A549 (cell line): ENCODE data around the gene SUMO3.

Experiments
- EHMT2 ChIP-seq: fragments of 200-600 bp; sonication (generic); IDR thresholded peaks from 2 replicates; pipeline ENCODE4 v1.6.1; 2016; ENCODE audit warnings: antibody characterized with exemption, low read depth, mild to moderate bottlenecking, moderate library complexity
- HDAC2 ChIP-seq: fragments of 200-600 bp; sonication (generic); IDR thresholded peaks from 2 replicates; pipeline ENCODE4 v1.6.1; 2016
- HOXA7 ChIP-seq: fragments of 250-450 bp; sonication (Bioruptor Pico); IDR thresholded peaks from 2 replicates; pipeline ENCODE4 v1.5.0; 2020; ENCODE audit warnings: mild to moderate bottlenecking, moderate library complexity
- MAZ ChIP-seq: fragments of 150-350 bp; IDR thresholded peaks from 2 replicates; pipeline ENCODE4 v1.6.1; 2014; ENCODE audit warnings: antibody characterized with exemption, low read depth, low read length, borderline replicate concordance
- NPAS2 ChIP-seq: fragments of 250-450 bp; sonication (Bioruptor Pico); IDR thresholded peaks from 2 replicates; pipeline ENCODE4 v1.8.0; 2022; ENCODE audit warnings: mild to moderate bottlenecking, moderate library complexity, borderline replicate concordance
- NR3C1 ChIP-seq: fragments of >200 bp; sonication (Bioruptor Twin); formaldehyde crosslinking; IDR thresholded peaks from 3 replicates; pipeline ENCODE4 v1.6.1; 2017
- POLR2A ChIP-seq: IDR thresholded peaks from 2 replicates; pipeline ENCODE4 v1.6.1; 2012; ENCODE audit warnings: mild to moderate bottlenecking, low read length
- RAD21 ChIP-seq, 2 experiments: fragments of >200 bp in 1 of 2; sonication (Bioruptor Twin) in 1 of 2; formaldehyde crosslinking in 1 of 2; IDR thresholded peaks in 1 of 2; conservative IDR thresholded peaks in 1 of 2; 2 replicates in 1 of 2; 3 replicates in 1 of 2; pipeline ENCODE4 v1.6.1; 2012 to 2018; ENCODE audit warnings: inconsistent platforms in 1 of 2
- TF ChIP-seq, protein P1 (sequence below): fragments of >200 bp; sonication (Bioruptor Twin); formaldehyde crosslinking; IDR thresholded peaks from 3 replicates; pipeline ENCODE4 v1.5.1; 2016
- TF ChIP-seq, protein P2 (sequence below): fragments of >200 bp; sonication (Bioruptor Twin); formaldehyde crosslinking; IDR thresholded peaks from 3 replicates; pipeline ENCODE4 v1.6.1; 2016
- TF ChIP-seq, protein P3 (sequence below): fragments of 150-350 bp; IDR thresholded peaks from 2 replicates; pipeline ENCODE4 v1.6.1; 2014; ENCODE audit warnings: low read depth, mild to moderate bottlenecking, low read length

DNA sequence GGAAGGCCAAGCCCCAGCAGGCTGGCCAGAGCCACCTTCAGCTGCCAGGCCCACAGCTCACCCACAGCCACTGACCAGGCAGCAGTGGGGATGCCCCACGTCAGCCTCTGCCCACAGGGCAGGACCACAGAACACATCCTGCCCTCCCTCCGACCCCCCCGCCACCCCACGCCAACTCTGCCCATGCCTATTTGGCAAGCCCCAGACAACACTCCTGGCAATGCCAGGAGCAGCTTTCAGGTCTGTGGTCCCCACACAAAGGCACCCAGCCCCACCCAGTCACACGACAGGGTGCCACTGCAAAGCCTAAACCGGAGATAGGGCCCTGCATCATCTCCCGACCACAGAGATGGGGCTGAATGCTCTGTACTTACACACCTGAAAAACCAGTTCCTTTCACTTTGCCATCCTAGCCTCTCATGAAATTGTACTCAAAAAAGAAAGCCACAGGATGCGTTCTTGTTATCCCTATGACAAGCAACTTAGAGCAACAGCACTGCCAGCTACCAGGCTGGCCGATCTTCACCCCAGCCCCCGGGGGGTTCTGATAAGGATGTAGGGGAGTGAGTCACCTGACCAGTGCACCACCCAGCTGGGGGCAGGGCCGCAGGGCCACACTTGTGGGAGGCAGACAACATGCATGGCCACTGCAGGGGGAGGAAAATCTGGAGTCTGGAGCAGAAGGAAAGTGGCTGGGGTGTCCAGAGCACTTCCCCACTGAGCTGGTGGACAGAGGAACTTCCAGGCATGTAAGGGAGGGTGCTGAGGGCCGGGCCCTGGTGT, 52.4 kb downstream of the SUMO3 start:
- TF ChIP-seq, protein P1, sequence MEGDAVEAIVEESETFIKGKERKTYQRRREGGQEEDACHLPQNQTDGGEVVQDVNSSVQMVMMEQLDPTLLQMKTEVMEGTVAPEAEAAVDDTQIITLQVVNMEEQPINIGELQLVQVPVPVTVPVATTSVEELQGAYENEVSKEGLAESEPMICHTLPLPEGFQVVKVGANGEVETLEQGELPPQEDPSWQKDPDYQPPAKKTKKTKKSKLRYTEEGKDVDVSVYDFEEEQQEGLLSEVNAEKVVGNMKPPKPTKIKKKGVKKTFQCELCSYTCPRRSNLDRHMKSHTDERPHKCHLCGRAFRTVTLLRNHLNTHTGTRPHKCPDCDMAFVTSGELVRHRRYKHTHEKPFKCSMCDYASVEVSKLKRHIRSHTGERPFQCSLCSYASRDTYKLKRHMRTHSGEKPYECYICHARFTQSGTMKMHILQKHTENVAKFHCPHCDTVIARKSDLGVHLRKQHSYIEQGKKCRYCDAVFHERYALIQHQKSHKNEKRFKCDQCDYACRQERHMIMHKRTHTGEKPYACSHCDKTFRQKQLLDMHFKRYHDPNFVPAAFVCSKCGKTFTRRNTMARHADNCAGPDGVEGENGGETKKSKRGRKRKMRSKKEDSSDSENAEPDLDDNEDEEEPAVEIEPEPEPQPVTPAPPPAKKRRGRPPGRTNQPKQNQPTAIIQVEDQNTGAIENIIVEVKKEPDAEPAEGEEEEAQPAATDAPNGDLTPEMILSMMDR: no peak
- TF ChIP-seq RAD21 (conservative IDR thresholded peaks at IDR 0.05 in 1 of 2, IDR thresholded peaks at IDR 0.05 in 1 of 2) (no peak), EHMT2 (no peak), NR3C1 (no peak), POLR2A (no peak), HOXA7 (CRISPR knock-in tag) (no peak), MAZ (no peak), NPAS2 (no peak), HDAC2 (no peak)
- TF ChIP-seq, protein P2, sequence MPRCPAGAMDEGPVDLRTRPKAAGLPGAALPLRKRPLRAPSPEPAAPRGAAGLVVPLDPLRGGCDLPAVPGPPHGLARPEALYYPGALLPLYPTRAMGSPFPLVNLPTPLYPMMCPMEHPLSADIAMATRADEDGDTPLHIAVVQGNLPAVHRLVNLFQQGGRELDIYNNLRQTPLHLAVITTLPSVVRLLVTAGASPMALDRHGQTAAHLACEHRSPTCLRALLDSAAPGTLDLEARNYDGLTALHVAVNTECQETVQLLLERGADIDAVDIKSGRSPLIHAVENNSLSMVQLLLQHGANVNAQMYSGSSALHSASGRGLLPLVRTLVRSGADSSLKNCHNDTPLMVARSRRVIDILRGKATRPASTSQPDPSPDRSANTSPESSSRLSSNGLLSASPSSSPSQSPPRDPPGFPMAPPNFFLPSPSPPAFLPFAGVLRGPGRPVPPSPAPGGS: no peak
- TF ChIP-seq, protein P3, sequence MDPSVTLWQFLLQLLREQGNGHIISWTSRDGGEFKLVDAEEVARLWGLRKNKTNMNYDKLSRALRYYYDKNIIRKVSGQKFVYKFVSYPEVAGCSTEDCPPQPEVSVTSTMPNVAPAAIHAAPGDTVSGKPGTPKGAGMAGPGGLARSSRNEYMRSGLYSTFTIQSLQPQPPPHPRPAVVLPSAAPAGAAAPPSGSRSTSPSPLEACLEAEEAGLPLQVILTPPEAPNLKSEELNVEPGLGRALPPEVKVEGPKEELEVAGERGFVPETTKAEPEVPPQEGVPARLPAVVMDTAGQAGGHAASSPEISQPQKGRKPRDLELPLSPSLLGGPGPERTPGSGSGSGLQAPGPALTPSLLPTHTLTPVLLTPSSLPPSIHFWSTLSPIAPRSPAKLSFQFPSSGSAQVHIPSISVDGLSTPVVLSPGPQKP: no peak
